ENCODE data around the gene SLC6A8.

DNA sequence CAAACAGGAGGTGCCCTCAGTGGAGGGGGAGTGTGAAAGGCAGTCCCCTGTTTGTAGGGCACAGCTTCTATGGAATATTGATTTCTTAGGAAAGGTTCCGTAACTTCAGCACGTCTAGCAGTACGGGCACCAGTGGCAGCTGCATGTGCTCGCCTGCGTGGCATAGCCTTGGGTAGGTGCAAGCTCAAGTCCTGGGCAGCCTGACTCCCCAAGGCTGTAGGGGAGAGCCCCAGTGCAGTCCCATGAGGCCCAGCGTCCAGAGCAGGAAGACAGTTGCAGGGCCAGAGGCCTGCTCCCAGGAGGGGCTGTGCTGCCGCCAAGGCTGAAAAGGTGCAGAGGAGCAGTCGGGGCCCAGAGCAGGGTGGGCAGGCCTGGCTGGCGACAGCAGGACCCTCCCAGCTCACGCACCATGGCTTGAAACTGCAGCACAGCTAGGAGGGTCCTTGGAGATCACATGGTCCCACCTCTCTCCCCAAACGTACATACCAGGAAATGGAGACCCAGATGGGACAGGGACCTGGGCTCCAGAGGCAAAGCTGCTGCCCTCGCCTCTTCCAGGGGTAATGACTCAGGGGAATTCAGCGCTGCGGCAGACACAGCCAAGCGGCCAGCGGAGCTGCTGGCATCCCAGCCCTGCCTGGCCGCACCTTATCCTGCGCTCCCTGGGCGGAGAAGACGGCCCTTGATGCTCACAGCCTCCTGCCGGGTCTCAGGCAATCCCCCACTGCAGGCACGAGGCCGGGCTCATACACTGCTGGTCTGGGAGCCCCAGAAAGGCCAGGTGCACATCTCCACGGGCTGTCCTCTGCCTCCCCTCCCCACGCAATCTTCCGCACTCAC, 46.8 kb upstream of the SLC6A8 start:
- TF ChIP-seq POLR2A (IDR thresholded peaks at IDR 0.05; ENCODE audit: low read length) (no peak), GATA1 (IDR thresholded peaks at IDR 0.05; ENCODE audit: low read depth, low read length) (no peak)

Data from erythroblast (primary cell).